SK-N-DZ (cell line): ENCODE measurements around the gene CCDC12. TPM values are rescaled to one million over a fixed set of nuclear protein-coding genes. Genes with fewer than 3 reads are reported as not detected.
A peak's percentile ranks its signal among the peaks of the same experiment; 100 is the strongest.

Experiments used
- DNase-seq: peaks from one replicate; pipeline ENCODE4 v3.0.0-alpha.2; 2015; ENCODE audit warnings: low spot score
- polyA plus RNA-seq, 2 experiments: library from polyadenylated mRNA; depleted of rRNA; stranded (reverse); fragments of >200 nt; gene quantifications; 2 replicates each; pipeline ENCODE4 v1.2.3, GENCODE V29; 2014

Gene CCDC12
- 35.9 and 41.7 TPM in 2 replicates for polyA plus RNA-seq (2014; cell fraction: cytosol; rRNA removed)
- polyA plus RNA-seq (2014; cell fraction: nucleus; rRNA removed), result 17.9 and 25.1 TPM in 2 replicates

GRCh38 chr3:46976326-46977190 lies at the start of gene CCDC12:
CCDC12 (minus strand) TSS chr3:46976745; CDS start chr3:46976732, 13 bp downstream.
- peak; percentile 98 for DNase-seq

GRCh38 chr3:47024932-47025331 lies 48.4 kb upstream of the CCDC12 start:
- no peak for DNase-seq

GRCh38 chr3:47022641-47023071 lies 46.1 kb upstream of the CCDC12 start:
- no peak for DNase-seq

GRCh38 chr3:47020311-47020710 lies 43.8 kb upstream of the CCDC12 start:
- no peak for DNase-seq

GRCh38 chr3:47019201-47019600 lies 42.7 kb upstream of the CCDC12 start:
- DNase-seq, result no peak

GRCh38 chr3:47018269-47018611 lies 41.7 kb upstream of the CCDC12 start:
- no peak for DNase-seq

- DNase-seq, result no peak
Observed at GRCh38 chr3:47017504-47018268, 41.1 kb upstream of the CCDC12 start.

- DNase-seq, result no peak
Observed at GRCh38 chr3:47016934-47017435, 40.4 kb upstream of the CCDC12 start.

GRCh38 chr3:47016086-47016933 lies 39.8 kb upstream of the CCDC12 start:
- DNase-seq, result no peak

GRCh38 chr3:47015151-47015550 lies 38.6 kb upstream of the CCDC12 start:
- no peak for DNase-seq

- no peak for DNase-seq
Observed at GRCh38 chr3:47014036-47014435, 37.5 kb upstream of the CCDC12 start.

GRCh38 chr3:47013231-47013630 lies 36.7 kb upstream of the CCDC12 start:
- DNase-seq, result no peak

- no peak for DNase-seq
Observed at GRCh38 chr3:47012342-47013230, 36.0 kb upstream of the CCDC12 start.

- DNase-seq, result no peak
Observed at GRCh38 chr3:47011371-47011770, 34.8 kb upstream of the CCDC12 start.

- no peak for DNase-seq
Observed at GRCh38 chr3:47010910-47011309, 34.4 kb upstream of the CCDC12 start.

- DNase-seq, result no peak
Observed at GRCh38 chr3:47010111-47010712, 33.7 kb upstream of the CCDC12 start.

GRCh38 chr3:47009225-47010110 lies 32.9 kb upstream of the CCDC12 start:
- DNase-seq, result peak; percentile 71

GRCh38 chr3:47008851-47009224 lies 32.3 kb upstream of the CCDC12 start:
- no peak for DNase-seq

- DNase-seq, result no peak
Observed at GRCh38 chr3:47008234-47008796, 31.8 kb upstream of the CCDC12 start.
